ENCODE results near the gene RAP1GAP2. TPM values are rescaled to one million over a fixed set of nuclear protein-coding genes. Genes with fewer than 3 reads are reported as not detected.
"Not testable (repeated sequence)": the region's sequence is repeated elsewhere in the genome, so short reads cannot be mapped to it uniquely, and the experiment has no call there.

RAP1GAP2 gene
- total RNA-seq, 3 donors from 2014 or later (not counting 1 experiment from before 2014, with no cell fraction given), result 274 to 418 (median 390) TPM

DNA sequence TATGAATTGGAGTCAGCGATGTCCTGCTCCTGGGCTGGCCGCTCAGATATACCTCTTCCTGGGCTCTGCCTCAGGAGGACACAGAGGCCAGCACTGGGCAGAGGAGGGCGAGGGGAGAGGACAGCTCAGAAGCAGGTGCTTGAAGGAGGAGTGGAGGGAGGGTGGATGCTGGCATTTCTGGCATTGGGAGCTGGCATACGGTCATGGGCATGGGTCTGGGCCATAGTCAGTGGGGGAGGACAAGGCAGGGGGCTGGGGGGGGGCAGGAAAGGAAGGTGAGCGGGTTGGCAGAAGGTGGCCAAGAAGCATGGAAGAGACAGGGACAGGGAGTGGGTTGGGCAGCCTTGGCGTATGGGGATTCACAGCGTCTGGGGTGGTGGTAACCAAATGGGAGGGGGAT is 16.7 kb upstream of the RAP1GAP2 start:
- Histone ChIP-seq H3K4me1 (ENCODE audit: control insufficient read depth, insufficient read depth, low read length) (peaks cover 10% of the 10 kb centered on the region), H3K27me3 (ENCODE audit: control insufficient read depth, insufficient read depth, low read length) (peaks cover 18% of the 10 kb centered on the region), H3K27ac (ENCODE audit: low read length) (no peak overlapping the region), H3K36me3 (ENCODE audit: control insufficient read depth, insufficient read depth, low read length) (no peaks in the 10 kb centered on the region), H3K9me3 (ENCODE audit: control insufficient read depth, insufficient read depth, low read length) (no peaks in the 10 kb centered on the region), H3K4me3 (ENCODE audit: low read length) (no peak overlapping the region)
- TF ChIP-seq, protein P1, sequence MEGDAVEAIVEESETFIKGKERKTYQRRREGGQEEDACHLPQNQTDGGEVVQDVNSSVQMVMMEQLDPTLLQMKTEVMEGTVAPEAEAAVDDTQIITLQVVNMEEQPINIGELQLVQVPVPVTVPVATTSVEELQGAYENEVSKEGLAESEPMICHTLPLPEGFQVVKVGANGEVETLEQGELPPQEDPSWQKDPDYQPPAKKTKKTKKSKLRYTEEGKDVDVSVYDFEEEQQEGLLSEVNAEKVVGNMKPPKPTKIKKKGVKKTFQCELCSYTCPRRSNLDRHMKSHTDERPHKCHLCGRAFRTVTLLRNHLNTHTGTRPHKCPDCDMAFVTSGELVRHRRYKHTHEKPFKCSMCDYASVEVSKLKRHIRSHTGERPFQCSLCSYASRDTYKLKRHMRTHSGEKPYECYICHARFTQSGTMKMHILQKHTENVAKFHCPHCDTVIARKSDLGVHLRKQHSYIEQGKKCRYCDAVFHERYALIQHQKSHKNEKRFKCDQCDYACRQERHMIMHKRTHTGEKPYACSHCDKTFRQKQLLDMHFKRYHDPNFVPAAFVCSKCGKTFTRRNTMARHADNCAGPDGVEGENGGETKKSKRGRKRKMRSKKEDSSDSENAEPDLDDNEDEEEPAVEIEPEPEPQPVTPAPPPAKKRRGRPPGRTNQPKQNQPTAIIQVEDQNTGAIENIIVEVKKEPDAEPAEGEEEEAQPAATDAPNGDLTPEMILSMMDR (IDR thresholded peaks at IDR 0.05), result no peak
- ATAC-seq, result no peak
- no peak for DNase-seq
- Mint-ChIP-seq H3K4me3 (no peak overlapping the region), H3K27ac (no peak overlapping the region), H3K36me3 (no peaks in the 10 kb centered on the region), H3K27me3 (ENCODE audit: low read depth in 2 of 2) (peaks cover 26% of the 10 kb centered on the region in 2 donors), H3K9me3 (no peaks in the 10 kb centered on the region), H3K4me1 (peaks cover 12 to 28% of the 10 kb centered on the region in 2 donors)
- intact Hi-C loops (cut with micrococcal nuclease), result no loop called here
- WGBS (ENCODE audit: insufficient coverage), result 61% methylated on average over 7 of the region's 7 CpGs

DNA sequence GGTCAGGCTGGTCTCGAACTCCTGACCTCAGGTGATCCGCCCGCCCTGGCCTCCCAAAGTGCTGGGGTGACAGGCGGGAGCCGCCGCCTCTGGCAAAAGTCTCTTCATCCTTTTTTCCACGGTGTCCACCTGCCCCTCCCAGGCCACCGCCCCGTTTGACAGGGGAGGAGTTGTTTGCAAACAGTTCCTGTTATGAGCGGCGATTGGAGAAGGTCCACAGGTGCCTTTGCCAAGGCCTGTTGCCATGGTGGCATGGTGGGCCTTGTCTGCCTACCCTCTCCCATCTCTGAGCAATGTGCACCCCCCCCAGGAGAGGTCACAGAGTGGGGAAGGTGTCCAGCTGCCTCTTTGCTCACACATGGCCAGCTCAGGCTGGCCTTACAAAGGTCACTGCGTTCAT is 16.0 kb upstream of the RAP1GAP2 start:
- 94% methylated on average over 12 of the region's 12 CpGs for WGBS (ENCODE audit: insufficient coverage)
- TF ChIP-seq, protein P1 (IDR thresholded peaks at IDR 0.05), result no peak
- Mint-ChIP-seq H3K27me3 (ENCODE audit: low read depth in 2 of 2) (peaks cover 19 to 20% of the 10 kb centered on the region in 2 donors), H3K27ac (no peak overlapping the region), H3K4me1 (peaks cover 12 to 28% of the 10 kb centered on the region in 2 donors), H3K4me3 (no peak overlapping the region), H3K36me3 (no peaks in the 10 kb centered on the region), H3K9me3 (no peaks in the 10 kb centered on the region)
- DNase-seq, result no peak
- ATAC-seq, result no peak
- intact Hi-C loops (cut with micrococcal nuclease), result no loop called here
- no peaks in the 10 kb centered on the region for H3K9me3 ChIP-seq (ENCODE audit: control insufficient read depth, insufficient read depth, low read length)
- no peaks in the 10 kb centered on the region for H3K36me3 ChIP-seq (ENCODE audit: control insufficient read depth, insufficient read depth, low read length)
- peaks cover 10% of the 10 kb centered on the region for H3K4me1 ChIP-seq (ENCODE audit: control insufficient read depth, insufficient read depth, low read length)
- H3K27ac ChIP-seq (ENCODE audit: low read length), result no peak overlapping the region
- peaks cover 18% of the 10 kb centered on the region for H3K27me3 ChIP-seq (ENCODE audit: control insufficient read depth, insufficient read depth, low read length)
- H3K4me3 ChIP-seq (ENCODE audit: low read length), result no peak overlapping the region

DNA sequence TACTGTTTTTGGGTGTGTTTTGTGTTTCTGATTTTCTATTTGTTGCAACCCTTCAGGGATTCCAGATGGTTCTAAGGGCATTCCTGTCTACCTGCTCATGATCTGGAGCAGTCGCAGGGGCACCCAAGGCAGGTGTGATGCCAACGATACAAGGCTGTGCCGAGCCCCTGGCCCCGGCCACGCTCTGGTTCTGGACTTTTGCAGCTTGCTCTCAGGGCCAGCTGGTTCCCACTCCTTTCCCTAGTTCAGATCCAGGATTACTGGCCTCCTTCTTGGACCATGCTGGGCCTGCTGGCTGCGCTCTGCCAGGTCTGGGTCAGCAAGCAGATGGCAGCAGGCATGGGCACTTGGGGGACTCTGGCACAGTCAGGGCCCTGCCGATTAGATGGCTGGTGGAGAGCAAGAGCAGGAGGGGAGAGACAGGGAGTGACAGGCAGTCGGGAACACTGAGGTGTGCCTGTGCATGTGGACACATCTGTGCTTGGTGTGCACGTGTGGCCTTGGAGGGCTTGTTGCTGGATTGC is 15.2 kb upstream of the RAP1GAP2 start:
- TF ChIP-seq, protein P1 (IDR thresholded peaks at IDR 0.05), result no peak
- H3K4me3 ChIP-seq (ENCODE audit: low read length), result no peak overlapping the region
- no peak overlapping the region for H3K27ac ChIP-seq (ENCODE audit: low read length)
- Mint-ChIP-seq H3K4me1 (peaks cover 12 to 23% of the 10 kb centered on the region in 2 donors), H3K4me3 (no peak overlapping the region), H3K27ac (no peak overlapping the region), H3K9me3 (no peaks in the 10 kb centered on the region), H3K36me3 (no peaks in the 10 kb centered on the region), H3K27me3 (ENCODE audit: low read depth in 2 of 2) (peaks cover 13 to 14% of the 10 kb centered on the region in 2 donors)
- WGBS (ENCODE audit: insufficient coverage), result 93% methylated on average over 9 of the region's 9 CpGs
- ATAC-seq (no peak), DNase-seq (no peak)
- intact Hi-C loops (cut with micrococcal nuclease), result no loop called here
- no peaks in the 10 kb centered on the region for H3K9me3 ChIP-seq (ENCODE audit: control insufficient read depth, insufficient read depth, low read length)
- no peaks in the 10 kb centered on the region for H3K36me3 ChIP-seq (ENCODE audit: control insufficient read depth, insufficient read depth, low read length)
- H3K27me3 ChIP-seq (ENCODE audit: control insufficient read depth, insufficient read depth, low read length), result peaks cover 15% of the 10 kb centered on the region
- H3K4me1 ChIP-seq (ENCODE audit: control insufficient read depth, insufficient read depth, low read length), result peaks cover 11% of the 10 kb centered on the region

DNA sequence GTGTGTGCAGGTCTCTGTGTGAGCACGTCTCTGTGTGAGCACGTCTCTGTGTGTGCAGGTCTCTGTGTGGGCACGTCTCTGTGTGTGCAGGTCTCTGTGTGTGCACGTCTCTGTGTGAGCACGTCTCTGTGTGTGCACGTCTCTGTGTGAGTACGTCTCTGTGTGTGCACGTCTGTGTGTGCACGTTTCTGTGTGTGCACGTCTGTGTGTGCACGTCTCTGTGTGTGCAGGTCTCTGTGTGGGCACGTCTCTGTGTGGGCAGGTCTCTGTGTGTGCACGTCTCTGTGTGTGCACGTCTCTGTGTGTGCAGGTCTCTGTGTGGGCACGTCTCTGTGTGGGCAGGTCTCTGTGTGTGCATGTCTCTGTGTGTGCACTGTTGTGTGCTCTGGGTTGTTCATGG is 14.6 kb upstream of the RAP1GAP2 start:
- H3K27ac ChIP-seq (ENCODE audit: low read length); H3K4me3 Mint-ChIP-seq; H3K36me3 ChIP-seq (ENCODE audit: control insufficient read depth, insufficient read depth, low read length); H3K9me3 Mint-ChIP-seq; H3K4me3 ChIP-seq (ENCODE audit: low read length); DNase-seq; ATAC-seq; H3K27ac Mint-ChIP-seq; H3K36me3 Mint-ChIP-seq; intact Hi-C loops (cut with micrococcal nuclease); H3K9me3 ChIP-seq (ENCODE audit: control insufficient read depth, insufficient read depth, low read length): not testable (repeated sequence)
- WGBS (ENCODE audit: insufficient coverage), result 94% methylated on average over 15 of the region's 15 CpGs
- Histone ChIP-seq H3K4me1 (ENCODE audit: control insufficient read depth, insufficient read depth, low read length) (peaks cover 14% of the 10 kb centered on the region), H3K27me3 (ENCODE audit: control insufficient read depth, insufficient read depth, low read length) (peaks cover 12% of the 10 kb centered on the region)
- peaks cover 11 to 14% of the 10 kb centered on the region in 2 donors for H3K27me3 Mint-ChIP-seq (ENCODE audit: low read depth in 2 of 2)
- H3K4me1 Mint-ChIP-seq, result peaks cover 12 to 23% of the 10 kb centered on the region in 2 donors

Measured in natural killer cell (primary cell).